LNCAP (cell line): ENCODE results near the gene NR1H2.

Experiments
- TF ChIP-seq, protein P1 (sequence below): fragments of 450-650 bp; IDR thresholded peaks from 2 replicates; pipeline ENCODE4 v1.5.1; 2017; ENCODE audit warnings: mild to moderate bottlenecking

The NR1H2 gene

DNA sequence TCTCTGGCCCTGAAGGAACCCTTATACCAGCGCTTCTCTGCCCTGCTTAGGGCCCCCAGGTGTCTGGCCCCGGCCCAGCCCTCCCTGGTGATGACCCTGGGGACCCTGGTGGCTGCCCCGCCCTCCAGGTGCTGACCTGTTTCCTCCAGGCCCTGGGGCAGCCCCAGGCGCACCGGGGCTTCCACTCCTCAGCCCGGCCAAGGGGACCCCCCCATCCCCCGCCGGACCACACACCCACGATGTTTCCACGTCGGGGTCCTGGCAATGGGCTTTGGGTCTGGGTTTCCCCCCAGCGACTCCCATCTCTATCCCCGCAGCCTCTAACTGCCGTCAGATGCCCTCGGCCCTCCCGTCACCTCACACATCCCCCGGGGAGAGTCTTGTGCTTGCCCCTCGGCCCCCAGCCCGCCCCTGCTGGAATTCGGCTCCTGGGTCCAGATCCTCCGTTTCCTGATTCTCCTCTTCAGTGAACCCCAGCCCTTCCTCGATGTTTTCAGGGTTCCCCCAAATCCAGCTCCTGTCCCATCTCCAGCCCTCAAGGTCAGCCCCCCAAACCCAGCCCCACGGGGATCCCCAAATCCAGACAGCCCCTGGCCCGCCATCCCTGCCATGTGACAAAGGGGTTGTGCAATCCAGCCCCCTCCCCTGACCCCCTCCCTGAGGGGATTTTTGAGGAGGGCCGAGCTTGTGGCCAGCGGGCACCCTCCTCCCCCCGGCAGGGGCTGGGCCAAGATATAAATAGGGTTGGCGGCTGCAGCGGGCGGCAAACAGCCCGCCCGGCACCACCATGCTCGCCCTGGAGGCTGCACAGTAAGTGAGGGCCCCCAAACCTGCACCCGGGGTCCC, 42.1 kb downstream of the NR1H2 start, which contains the start of gene SPIB:
Gene SPIB, plus strand, starts transcription at position 763 of the 846 bp plus-strand sequence. Its CDS starts 25 bp downstream, at position 788.
- TF ChIP-seq, protein P1, sequence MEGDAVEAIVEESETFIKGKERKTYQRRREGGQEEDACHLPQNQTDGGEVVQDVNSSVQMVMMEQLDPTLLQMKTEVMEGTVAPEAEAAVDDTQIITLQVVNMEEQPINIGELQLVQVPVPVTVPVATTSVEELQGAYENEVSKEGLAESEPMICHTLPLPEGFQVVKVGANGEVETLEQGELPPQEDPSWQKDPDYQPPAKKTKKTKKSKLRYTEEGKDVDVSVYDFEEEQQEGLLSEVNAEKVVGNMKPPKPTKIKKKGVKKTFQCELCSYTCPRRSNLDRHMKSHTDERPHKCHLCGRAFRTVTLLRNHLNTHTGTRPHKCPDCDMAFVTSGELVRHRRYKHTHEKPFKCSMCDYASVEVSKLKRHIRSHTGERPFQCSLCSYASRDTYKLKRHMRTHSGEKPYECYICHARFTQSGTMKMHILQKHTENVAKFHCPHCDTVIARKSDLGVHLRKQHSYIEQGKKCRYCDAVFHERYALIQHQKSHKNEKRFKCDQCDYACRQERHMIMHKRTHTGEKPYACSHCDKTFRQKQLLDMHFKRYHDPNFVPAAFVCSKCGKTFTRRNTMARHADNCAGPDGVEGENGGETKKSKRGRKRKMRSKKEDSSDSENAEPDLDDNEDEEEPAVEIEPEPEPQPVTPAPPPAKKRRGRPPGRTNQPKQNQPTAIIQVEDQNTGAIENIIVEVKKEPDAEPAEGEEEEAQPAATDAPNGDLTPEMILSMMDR, result no peak

DNA sequence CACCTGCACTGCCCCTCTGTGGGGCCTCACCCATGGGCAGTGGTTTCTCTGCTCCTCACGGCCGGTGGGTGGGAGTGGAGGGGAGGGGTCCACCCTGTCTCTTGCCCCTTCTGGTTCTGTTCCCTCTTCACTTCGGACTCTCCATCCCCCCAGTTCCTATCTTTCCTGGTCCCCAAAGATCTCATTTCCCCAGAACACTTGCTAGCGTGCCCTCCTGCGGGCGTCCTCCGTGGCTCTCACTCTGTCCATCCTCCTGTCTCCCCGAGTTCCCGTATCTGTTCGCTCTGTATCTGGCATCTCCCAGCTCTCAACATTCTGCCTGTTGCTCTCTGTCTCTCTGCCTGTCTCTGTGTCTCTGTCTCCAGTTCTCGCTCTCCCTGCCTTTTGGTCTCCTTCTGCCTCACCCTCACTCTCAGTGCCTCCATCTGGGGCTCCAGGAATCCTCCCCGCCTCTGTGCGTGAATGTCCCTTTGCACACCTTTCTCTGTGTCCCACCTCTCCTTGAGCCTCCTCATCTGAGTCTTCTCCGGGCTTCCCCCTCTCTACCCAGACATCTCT, 42.8 kb downstream of the NR1H2 start:
- TF ChIP-seq, protein P1, result no peak

DNA sequence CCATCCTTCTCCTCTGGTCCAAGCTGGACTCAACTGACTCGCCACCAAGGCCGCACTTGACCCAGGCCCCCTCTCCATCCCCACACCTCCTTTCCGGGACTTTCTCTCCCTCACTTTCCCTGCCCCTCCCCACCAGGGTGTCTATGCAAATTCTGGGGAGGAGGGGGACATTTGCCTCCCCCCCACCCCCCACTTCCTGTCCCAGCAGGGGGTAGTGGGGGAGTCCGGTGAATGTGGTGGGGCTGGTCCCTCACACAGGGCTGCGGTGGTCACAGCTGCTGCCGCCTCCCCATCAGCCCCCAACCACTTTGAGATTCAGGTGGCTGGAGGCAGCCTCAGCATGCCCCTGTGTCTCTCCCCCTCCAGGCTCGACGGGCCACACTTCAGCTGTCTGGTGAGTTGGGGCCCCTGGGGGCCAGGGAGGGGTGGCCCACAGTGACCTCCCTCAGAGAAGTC, 43.4 kb downstream of the NR1H2 start:
- TF ChIP-seq, protein P1, result no peak

DNA sequence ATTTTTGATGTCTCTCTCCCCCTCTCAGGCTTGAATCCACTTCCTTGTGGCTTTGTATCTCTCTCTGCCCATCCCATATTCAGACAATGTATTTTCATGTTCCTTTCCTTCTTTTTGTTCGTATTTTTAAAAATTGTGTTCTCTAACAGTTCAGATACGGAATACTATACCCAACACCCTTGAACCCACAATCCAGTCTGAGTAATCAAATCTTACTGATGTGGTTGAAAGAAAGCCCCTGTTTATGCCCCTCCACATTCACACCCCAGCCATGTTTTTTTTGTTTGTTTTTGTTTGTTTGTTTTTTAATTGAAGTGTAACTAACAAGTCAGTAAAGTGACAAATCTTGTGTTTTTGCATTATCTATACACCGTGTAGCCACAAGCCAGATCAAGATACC, 43.9 kb downstream of the NR1H2 start:
- TF ChIP-seq, protein P1, result no peak

DNA sequence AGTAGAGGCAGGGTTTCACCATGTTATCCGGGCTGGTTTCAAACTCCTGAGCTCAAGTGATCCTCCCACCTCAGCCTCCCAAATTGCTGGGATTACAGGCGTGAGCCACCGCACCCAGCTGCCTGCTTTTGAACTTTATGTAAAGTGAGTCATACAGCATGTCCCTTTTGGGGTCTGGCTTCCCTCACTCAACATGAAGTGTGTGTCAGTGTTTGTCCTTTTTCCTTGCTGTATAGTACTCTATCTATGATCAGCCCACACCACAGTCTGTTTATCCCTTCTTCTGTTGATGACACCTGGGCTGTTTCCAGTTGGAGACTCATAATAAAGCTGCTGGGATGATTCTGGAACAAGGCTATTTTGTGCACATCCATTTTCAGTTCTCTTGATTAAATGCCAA, 44.6 kb downstream of the NR1H2 start:
- TF ChIP-seq, protein P1, result no peak

DNA sequence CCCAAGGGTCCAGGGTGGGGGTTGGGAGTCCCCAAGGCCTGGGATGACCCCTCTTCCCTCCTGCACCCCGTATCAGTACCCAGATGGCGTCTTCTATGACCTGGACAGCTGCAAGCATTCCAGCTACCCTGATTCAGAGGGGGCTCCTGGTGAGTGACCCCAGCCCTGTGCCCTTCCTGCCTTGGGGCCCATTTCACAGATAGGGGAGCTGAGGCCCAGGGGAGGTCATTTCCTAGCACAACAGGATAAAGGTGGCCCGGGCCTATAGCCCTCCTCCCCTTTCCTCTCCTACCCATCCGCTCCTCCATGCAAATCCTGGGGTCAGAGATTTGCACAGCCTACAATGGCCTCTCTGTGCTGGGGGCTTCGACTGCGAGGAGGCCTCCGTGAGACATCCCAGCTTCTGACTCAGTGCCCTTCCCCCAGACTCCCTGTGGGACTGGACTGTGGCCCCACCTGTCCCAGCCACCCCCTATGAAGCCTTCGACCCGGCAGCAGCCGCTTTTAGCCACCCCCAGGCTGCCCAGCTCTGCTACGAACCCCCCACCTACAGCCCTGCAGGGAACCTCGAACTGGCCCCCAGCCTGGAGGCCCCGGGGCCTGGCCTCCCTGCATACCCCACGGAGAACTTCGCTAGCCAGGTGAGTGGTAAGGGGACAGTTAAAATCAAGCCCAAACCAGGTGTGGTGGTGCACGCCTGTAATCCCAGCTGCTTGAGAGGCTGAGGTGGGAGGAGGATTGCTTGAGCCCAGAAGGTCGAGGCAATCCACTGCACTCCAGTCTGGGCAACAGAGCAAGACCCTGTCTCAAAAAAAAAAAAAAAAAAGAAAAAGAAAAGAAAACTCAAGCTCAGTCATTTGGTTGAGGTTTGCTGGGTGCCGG, 46.4 kb downstream of the NR1H2 start:
- TF ChIP-seq, protein P1, result no peak

DNA sequence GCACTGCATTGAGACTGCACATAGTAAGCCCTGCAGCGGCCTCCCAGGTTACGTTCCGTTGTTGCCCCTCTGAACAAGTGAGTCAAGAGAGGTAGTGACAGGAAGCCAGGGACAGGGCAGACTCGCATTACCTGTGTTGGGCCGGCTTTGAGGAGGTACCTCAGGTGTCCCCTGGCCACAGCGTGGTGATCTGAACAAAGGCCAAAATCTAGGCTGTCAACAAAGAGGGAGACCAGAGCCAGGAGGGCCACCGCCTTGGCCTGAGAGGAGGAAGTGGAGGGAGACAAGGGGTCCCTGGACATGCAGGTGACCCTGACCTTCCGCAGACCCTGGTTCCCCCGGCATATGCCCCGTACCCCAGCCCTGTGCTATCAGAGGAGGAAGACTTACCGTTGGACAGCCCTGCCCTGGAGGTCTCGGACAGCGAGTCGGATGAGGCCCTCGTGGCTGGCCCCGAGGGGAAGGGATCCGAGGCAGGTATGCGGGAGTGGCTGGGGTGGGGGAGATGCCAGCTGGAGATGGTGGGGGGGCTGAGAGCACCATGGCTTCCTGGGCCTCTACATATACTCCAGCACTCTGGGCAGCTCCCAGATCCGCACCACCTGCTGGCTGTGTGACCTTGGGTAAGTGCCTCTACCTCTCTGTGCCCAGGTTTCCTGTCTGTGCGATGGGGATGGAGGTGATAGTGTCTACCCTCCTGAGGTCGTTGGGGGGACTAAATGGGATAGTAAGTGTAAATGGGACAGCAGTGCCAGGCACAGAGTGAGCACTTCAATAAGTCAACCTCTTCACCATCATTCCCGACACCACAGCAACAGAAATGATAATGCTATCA, 47.2 kb downstream of the NR1H2 start:
- TF ChIP-seq, protein P1, result no peak
